ENCODE data around the gene TOX3.

TOX3 gene

DNA sequence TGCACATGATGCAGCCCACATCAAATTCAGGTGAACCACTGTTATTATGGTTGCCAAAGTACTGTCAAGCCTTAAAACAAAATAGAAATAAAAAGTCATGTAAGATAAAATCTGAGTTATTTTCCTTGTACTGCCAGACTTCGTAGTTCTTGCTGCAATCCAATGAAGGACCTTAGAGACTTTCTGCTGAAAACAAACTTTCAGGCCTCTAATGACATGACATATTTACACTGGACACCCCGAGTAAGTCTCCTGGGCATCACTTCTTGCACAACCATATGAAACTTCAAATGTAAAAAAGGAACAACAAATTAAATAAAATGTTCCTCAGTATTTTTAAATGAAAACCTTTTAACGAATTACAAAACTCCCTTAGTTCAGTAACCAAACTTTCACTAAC, 66.7 kb downstream of the TOX3 start:
- no peak overlapping the region for H3K27ac Mint-ChIP-seq
- H3K4me1 Mint-ChIP-seq: no peaks in the 10 kb centered on the region
- TF ChIP-seq, protein P1, sequence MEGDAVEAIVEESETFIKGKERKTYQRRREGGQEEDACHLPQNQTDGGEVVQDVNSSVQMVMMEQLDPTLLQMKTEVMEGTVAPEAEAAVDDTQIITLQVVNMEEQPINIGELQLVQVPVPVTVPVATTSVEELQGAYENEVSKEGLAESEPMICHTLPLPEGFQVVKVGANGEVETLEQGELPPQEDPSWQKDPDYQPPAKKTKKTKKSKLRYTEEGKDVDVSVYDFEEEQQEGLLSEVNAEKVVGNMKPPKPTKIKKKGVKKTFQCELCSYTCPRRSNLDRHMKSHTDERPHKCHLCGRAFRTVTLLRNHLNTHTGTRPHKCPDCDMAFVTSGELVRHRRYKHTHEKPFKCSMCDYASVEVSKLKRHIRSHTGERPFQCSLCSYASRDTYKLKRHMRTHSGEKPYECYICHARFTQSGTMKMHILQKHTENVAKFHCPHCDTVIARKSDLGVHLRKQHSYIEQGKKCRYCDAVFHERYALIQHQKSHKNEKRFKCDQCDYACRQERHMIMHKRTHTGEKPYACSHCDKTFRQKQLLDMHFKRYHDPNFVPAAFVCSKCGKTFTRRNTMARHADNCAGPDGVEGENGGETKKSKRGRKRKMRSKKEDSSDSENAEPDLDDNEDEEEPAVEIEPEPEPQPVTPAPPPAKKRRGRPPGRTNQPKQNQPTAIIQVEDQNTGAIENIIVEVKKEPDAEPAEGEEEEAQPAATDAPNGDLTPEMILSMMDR (IDR thresholded peaks at IDR 0.05): no peak
- no peak for DNase-seq
- peaks cover 4% of the 10 kb centered on the region for H3K27me3 Mint-ChIP-seq (ENCODE audit: low read depth, poor library complexity)
- no peaks in the 10 kb centered on the region for H3K36me3 Mint-ChIP-seq (ENCODE audit: low read depth)
- no peaks in the 10 kb centered on the region for H3K9me3 Mint-ChIP-seq
- H3K4me3 Mint-ChIP-seq: no peak overlapping the region

GRCh38 chr16:52476111-52476510, 70.8 kb downstream of the TOX3 start:
- Mint-ChIP-seq H3K9me3 (peaks cover 7% of the 10 kb centered on the region), H3K4me3 (no peak overlapping the region), H3K27me3 (ENCODE audit: low read depth, poor library complexity) (peaks cover 4% of the 10 kb centered on the region), H3K4me1 (no peaks in the 10 kb centered on the region), H3K36me3 (ENCODE audit: low read depth) (no peaks in the 10 kb centered on the region), H3K27ac (no peak overlapping the region)
- no peak for DNase-seq
- TF ChIP-seq, protein P1 (IDR thresholded peaks at IDR 0.05): no peak

- Mint-ChIP-seq H3K4me1 (no peaks in the 10 kb centered on the region), H3K27me3 (ENCODE audit: low read depth, poor library complexity) (peaks cover 4% of the 10 kb centered on the region), H3K9me3 (peaks cover 7% of the 10 kb centered on the region), H3K36me3 (ENCODE audit: low read depth) (no peaks in the 10 kb centered on the region), H3K4me3 (no peak overlapping the region), H3K27ac (no peak overlapping the region)
- DNase-seq: no peak
- TF ChIP-seq, protein P1 (IDR thresholded peaks at IDR 0.05): no peak
Measured at GRCh38 chr16:52474679-52475078, 72.3 kb downstream of the TOX3 start.

DNA sequence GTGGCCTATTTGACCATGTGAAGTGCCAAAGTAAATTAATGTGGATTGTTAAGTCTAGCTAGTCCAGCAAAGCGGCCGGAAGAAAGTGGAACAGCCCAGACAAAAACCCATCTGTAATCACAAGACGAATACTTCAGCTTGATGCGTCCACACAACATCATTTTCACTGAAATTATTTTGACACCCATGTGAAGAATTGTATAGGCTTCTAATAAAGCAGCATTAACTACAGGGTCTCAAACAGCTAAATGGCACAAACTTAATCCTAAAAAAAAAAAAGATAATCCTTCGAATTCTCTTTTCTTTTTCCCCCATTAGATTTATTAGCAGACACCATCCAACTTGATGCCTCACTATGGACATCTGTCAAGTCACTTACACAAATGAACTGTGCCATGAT, 73.8 kb downstream of the TOX3 start:
- H3K9me3 Mint-ChIP-seq: peaks cover 7% of the 10 kb centered on the region
- H3K36me3 Mint-ChIP-seq (ENCODE audit: low read depth): no peaks in the 10 kb centered on the region
- TF ChIP-seq, protein P1 (IDR thresholded peaks at IDR 0.05): no peak
- H3K4me1 Mint-ChIP-seq: no peaks in the 10 kb centered on the region
- no peak overlapping the region for H3K4me3 Mint-ChIP-seq
- DNase-seq: no peak
- H3K27ac Mint-ChIP-seq: no peak overlapping the region
- H3K27me3 Mint-ChIP-seq (ENCODE audit: low read depth, poor library complexity): no peaks in the 10 kb centered on the region

- H3K4me1 Mint-ChIP-seq: no peaks in the 10 kb centered on the region
- H3K9me3 Mint-ChIP-seq: peaks cover 7% of the 10 kb centered on the region
- no peak overlapping the region for H3K27ac Mint-ChIP-seq
- no peaks in the 10 kb centered on the region for H3K27me3 Mint-ChIP-seq (ENCODE audit: low read depth, poor library complexity)
- no peak for DNase-seq
- no peak overlapping the region for H3K4me3 Mint-ChIP-seq
- no peaks in the 10 kb centered on the region for H3K36me3 Mint-ChIP-seq (ENCODE audit: low read depth)
- TF ChIP-seq, protein P1 (IDR thresholded peaks at IDR 0.05): no peak
Measured at GRCh38 chr16:52471650-52472370, 75.1 kb downstream of the TOX3 start.

- TF ChIP-seq, protein P1 (IDR thresholded peaks at IDR 0.05): no peak
- no peak overlapping the region for H3K27ac Mint-ChIP-seq
Measured at GRCh38 chr16:52470585-52470984, 76.4 kb downstream of the TOX3 start.

More at GRCh38 chr16:52470585-52470984, 76.4 kb downstream of the TOX3 start:
- Mint-ChIP-seq H3K4me3 (no peak overlapping the region), H3K27me3 (ENCODE audit: low read depth, poor library complexity) (no peaks in the 10 kb centered on the region), H3K4me1 (no peaks in the 10 kb centered on the region), H3K36me3 (ENCODE audit: low read depth) (no peaks in the 10 kb centered on the region), H3K9me3 (peaks cover 7% of the 10 kb centered on the region)
- no peak for DNase-seq
